Spleen (tissue), 11 donors: ENCODE measurements around the gene ZFYVE1. TPM values are rescaled to one million over a fixed set of nuclear protein-coding genes. Genes with fewer than 3 reads are reported as not detected.
A peak's percentile ranks its signal among the peaks of the same experiment; 100 is the strongest.
"Not testable (repeated sequence)": the region's sequence is repeated elsewhere in the genome, so short reads cannot be mapped to it uniquely, and the experiment has no call there.

Experiments
- DNase-seq: peaks from one replicate; pipeline ENCODE4 v3.0.0-alpha.2; 2020
- H3K27ac ChIP-seq, 8 donors: fragments of 200-600 bp; sonication (generic) in 7 of 8; 1 replicate in 4 of 8; 2 replicates in 4 of 8; pipeline versions ENCODE4 v1.5.0 to v1.8.0; 2016 to 2021; ENCODE audit warnings: inconsistent platforms in 4 of 8, mild to moderate bottlenecking in 4 of 8, moderate library complexity in 1 of 8
- H3K27me3 ChIP-seq, 7 donors: fragments of 200-600 bp; sonication (generic) in 6 of 7; replicated peaks in 1 of 7; 1 replicate in 4 of 7; 2 replicates in 3 of 7; pipeline versions ENCODE4 v1.5.0 to v1.8.0; 2016 to 2021; ENCODE audit warnings: inconsistent platforms in 3 of 7, mild to moderate bottlenecking in 1 of 7
- H3K36me3 ChIP-seq, 6 donors: fragments of 200-600 bp; sonication (generic) in 5 of 6; 1 replicate in 4 of 6; 2 replicates in 2 of 6; pipeline versions ENCODE4 v1.5.0 to v1.8.0; 2016 to 2021; ENCODE audit warnings: inconsistent platforms in 2 of 6
- H3K4me1 ChIP-seq, 6 donors: fragments of 200-600 bp; sonication (generic) in 5 of 6; 1 replicate in 3 of 6; 2 replicates in 3 of 6; pipeline versions ENCODE4 v1.5.0 to v1.8.0; 2016 to 2021; ENCODE audit warnings: inconsistent platforms in 3 of 6
- H3K4me3 ChIP-seq, 8 donors: fragments of 200-600 bp; sonication (generic) in 7 of 8; 1 replicate in 4 of 8; 2 replicates in 4 of 8; pipeline versions ENCODE4 v1.5.0 to v1.8.0; 2016 to 2021; ENCODE audit warnings: inconsistent platforms in 4 of 8, mild to moderate bottlenecking in 4 of 8, moderate library complexity in 2 of 8
- H3K9me3 ChIP-seq, 8 donors: fragments of 200-600 bp; sonication (generic) in 7 of 8; 1 replicate in 4 of 8; 2 replicates in 4 of 8; pipeline versions ENCODE4 v1.5.0 to v1.8.0; 2016 to 2021; ENCODE audit warnings: inconsistent platforms in 4 of 8
- POLR2A ChIP-seq, 3 donors: fragments of 450-650 bp; IDR thresholded peaks; one replicate each; pipeline ENCODE4 v1.5.1; 2017; ENCODE audit warnings: antibody characterized with exemption in 3 of 3, mild to moderate bottlenecking in 1 of 3
- POLR2AphosphoS5 ChIP-seq, 3 donors: sonication (generic); formaldehyde crosslinking; IDR thresholded peaks; one replicate each; pipeline ENCODE4 v1.5.1; 2017; ENCODE audit warnings: antibody characterized with exemption in 3 of 3
- WGBS, 5 donors: extraction: QIAGEN DNeasy Blood & Tissue Kit in 3 of 5; methylation state at CpG; one replicate each; pipeline versions ENCODE4 v1.1.5 to v1.1.7; 2013 to 2018; 5-methylcytosine and 5-hydroxymethylcytosine counted together
- intact Hi-C: fragments of 100-400 bp; cut with DNase I; formaldehyde crosslinking; loops from one replicate; pipeline ENCODE4 v1.15.0; 2023; ENCODE audit warnings: low total_unique reads
- polyA plus RNA-seq, 3 donors: library from polyadenylated mRNA; stranded (reverse); fragments of 200-250 nt; gene quantifications; one replicate each; pipeline ENCODE4 v1.2.1, GENCODE V29; 2013
- total RNA-seq, 7 donors: library from RNA; depleted of rRNA in 3 of 7; stranded (reverse); fragments of >200 nt in 3 of 7; fragmentation: NEBNext Ultra II Directional in 4 of 7; extraction: Animal tissue kit (Norgen Biotek cat#: 25700) in 4 of 7; gene quantifications; one replicate each; pipeline versions ENCODE4 v1.1.0 to v1.2.1, GENCODE V29; 2016 to 2021
- TF ChIP-seq, protein P1 (sequence below), 11 experiments: fragments of 200-600 bp in 7 of 11; fragments of 450-650 bp in 4 of 11; sonication (generic) in 4 of 11; IDR thresholded peaks in 8 of 11; conservative IDR thresholded peaks in 3 of 11; 1 replicate in 7 of 11; 2 replicates in 4 of 11; pipeline versions ENCODE4 v1.4.0 to v1.8.0; 2016 to 2021; ENCODE audit warnings: antibody characterized with exemption in 11 of 11, inconsistent platforms in 4 of 11, mild to moderate bottlenecking in 1 of 11
- donor health status: healthy with polysubstance abuse.
- donor health status: DM: no; HTN: no; CAD: no; lungs with moderate emphysema.
- donor health status: DM: no; HTN: no; CAD: no.
- donor health status: Bipolar disorder and iron deficiency.
- donor health status: healthy.
- donor health status: DM: no; HTN: no; CAD: no.
- donor health status: DM: yes; HTN: yes; CAD: no.

The ZFYVE1 gene
- total and polyA plus RNA-seq, 10 donors: 2.8 to 23.3 (median 19.2) TPM

DNA sequence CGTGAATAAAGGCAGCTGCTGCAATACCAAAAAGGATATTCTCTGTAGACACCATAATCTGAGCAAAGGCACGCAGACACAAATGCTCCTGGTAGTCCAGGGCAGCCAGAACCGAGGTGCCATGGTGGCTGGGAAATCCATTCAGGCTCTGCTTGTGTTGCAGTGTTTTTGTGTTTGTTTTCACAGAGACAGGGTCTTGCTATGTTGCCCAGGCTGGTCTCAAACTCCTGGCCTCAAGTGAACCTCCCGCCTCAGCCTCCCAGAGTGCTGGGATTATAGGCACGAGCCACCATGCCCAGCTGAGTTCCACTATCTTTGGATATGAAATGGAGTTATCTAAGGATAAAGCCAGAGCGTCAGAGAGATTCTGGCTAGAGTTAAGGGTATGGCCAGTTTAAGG, 60.9 kb downstream of the ZFYVE1 start:
- Histone ChIP-seq H3K4me1 (no peaks in the 10 kb centered on the region), H3K9me3 (no peaks in the 10 kb centered on the region), H3K4me3 (no peak overlapping the region), H3K27ac (no peak overlapping the region), H3K36me3 (peaks cover 0 to 57% (median 24%) of the 10 kb centered on the region in 6 donors), H3K27me3 (no peaks in the 10 kb centered on the region)
- DNase-seq: no peak
- TF ChIP-seq POLR2A (IDR thresholded peaks at IDR 0.05) (no peak), POLR2AphosphoS5 (IDR thresholded peaks at IDR 0.05) (no peak)
- TF ChIP-seq, protein P1, sequence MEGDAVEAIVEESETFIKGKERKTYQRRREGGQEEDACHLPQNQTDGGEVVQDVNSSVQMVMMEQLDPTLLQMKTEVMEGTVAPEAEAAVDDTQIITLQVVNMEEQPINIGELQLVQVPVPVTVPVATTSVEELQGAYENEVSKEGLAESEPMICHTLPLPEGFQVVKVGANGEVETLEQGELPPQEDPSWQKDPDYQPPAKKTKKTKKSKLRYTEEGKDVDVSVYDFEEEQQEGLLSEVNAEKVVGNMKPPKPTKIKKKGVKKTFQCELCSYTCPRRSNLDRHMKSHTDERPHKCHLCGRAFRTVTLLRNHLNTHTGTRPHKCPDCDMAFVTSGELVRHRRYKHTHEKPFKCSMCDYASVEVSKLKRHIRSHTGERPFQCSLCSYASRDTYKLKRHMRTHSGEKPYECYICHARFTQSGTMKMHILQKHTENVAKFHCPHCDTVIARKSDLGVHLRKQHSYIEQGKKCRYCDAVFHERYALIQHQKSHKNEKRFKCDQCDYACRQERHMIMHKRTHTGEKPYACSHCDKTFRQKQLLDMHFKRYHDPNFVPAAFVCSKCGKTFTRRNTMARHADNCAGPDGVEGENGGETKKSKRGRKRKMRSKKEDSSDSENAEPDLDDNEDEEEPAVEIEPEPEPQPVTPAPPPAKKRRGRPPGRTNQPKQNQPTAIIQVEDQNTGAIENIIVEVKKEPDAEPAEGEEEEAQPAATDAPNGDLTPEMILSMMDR (IDR thresholded peaks at IDR 0.05 in 8 of 11, conservative IDR thresholded peaks at IDR 0.05 in 3 of 11): no peak
- WGBS, 5 donors: 97 to 98% (median 98%) methylated on average over 6 of the region's 6 CpGs
- intact Hi-C loops: no loop called here

DNA sequence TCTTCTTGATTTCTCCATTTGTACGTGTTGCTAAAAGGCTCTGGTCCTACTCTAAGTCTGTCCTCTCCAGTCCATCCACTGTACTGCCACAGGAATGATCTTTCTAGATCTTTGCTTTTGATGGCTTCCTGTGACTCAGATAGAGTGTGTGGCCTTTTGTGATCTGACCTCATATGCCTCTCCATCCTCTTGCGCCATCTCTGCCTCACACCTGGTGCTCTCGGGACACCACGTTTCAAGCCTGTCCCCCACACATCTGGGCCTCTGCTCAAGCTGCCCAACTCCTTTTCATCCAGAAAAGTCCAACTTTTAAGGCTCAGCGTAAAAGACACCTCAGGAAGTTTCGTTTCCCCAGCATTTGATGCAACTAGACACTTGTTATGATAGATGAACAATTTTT, 61.7 kb downstream of the ZFYVE1 start:
- TF ChIP-seq, protein P1 (IDR thresholded peaks at IDR 0.05 in 8 of 11, conservative IDR thresholded peaks at IDR 0.05 in 3 of 11): no peak
- TF ChIP-seq POLR2AphosphoS5 (IDR thresholded peaks at IDR 0.05): no peak
- no peak for TF ChIP-seq POLR2A (IDR thresholded peaks at IDR 0.05)
- no peak overlapping the region for H3K27ac ChIP-seq

DNA sequence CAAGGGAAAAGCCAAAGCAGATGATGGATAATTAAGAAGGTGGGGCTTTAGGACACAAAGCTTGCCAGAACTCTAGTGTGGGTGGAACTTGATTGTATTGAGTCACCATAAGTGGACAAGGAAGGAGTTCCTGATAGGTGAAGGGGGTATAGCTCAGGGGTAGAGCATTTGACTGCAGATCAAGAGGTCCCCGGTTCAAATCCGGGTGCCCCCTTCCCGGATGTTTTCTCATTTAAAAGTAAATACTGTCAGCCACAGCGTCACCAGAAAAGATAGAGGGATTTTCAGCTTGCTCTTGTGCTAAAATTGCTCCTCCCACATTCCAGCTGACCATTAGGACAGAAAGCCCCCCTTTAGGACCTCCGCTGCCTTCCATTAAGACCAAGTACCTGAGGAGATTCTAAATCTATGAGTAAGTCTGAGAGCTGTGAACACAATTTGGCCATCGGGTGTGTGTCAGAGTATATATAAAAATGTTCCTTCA, 64.0 kb downstream of the ZFYVE1 start:
- H3K27ac ChIP-seq: peak overlapping the region in 3 of 8 donors; percentile 8 to 42 (median 29)
- peaks cover 0 to 57% (median 18%) of the 10 kb centered on the region in 6 donors for H3K36me3 ChIP-seq
- TF ChIP-seq POLR2AphosphoS5 (IDR thresholded peaks at IDR 0.05) (no peak), POLR2A (IDR thresholded peaks at IDR 0.05) (no peak)
- TF ChIP-seq, protein P1 (IDR thresholded peaks at IDR 0.05 in 8 of 11, conservative IDR thresholded peaks at IDR 0.05 in 3 of 11): no peak
- WGBS, 5 donors: 52 to 77% (median 63%) methylated on average over 6 of the region's 6 CpGs
- no peak for DNase-seq
- intact Hi-C loops: no loop called here
- no peaks in the 10 kb centered on the region for H3K27me3 ChIP-seq
- H3K4me1 ChIP-seq: no peaks in the 10 kb centered on the region
- H3K4me3 ChIP-seq: no peak overlapping the region
- H3K9me3 ChIP-seq: no peaks in the 10 kb centered on the region

More for the DNA sequence above, 61.7 kb downstream of the ZFYVE1 start:
- Histone ChIP-seq H3K4me3 (no peak overlapping the region), H3K4me1 (no peaks in the 10 kb centered on the region), H3K9me3 (no peaks in the 10 kb centered on the region), H3K36me3 (peaks cover 0 to 57% (median 18%) of the 10 kb centered on the region in 6 donors), H3K27me3 (no peaks in the 10 kb centered on the region)
- WGBS, 5 donors: 77 to 91% (median 80%) methylated on average over 6 of the region's 6 CpGs
- DNase-seq: no peak
- intact Hi-C loops: no loop called here

DNA sequence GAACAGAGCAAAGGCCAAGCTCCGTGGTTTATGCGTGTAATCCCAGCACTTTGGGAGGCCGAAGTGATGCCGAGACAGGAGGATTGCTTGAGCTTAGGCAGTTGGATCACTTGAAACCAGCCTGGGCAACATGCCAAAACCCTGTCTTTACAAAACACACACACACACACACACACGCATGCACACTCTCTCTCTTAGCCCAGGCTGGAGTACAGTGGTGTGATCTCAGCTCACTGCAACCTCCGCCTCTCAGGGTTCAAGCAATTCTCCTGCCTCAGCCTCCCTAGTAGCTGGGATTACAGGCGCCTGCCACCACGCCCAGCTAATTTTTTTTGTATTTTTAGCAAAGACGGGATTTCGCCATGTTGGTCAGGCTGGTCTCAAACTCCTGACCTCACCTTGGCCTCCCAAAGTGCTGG, 64.6 kb downstream of the ZFYVE1 start:
- peak overlapping the region in 3 of 8 donors; percentile 8 to 36 (median 29) for H3K27ac ChIP-seq
- DNase-seq, intact Hi-C loops, H3K27me3 ChIP-seq, H3K4me1 ChIP-seq, H3K4me3 ChIP-seq, H3K9me3 ChIP-seq: not testable (repeated sequence)
- H3K36me3 ChIP-seq: peaks cover 0 to 60% (median 23%) of the 10 kb centered on the region in 6 donors
- 65 to 77% (median 70%) methylated on average over 8 to 10 of the region's 10 CpGs for WGBS, 5 donors
